Lower leg skin (tissue), 3 donors: ENCODE results near the gene RTN4IP1.

Source experiments
- POLR2A ChIP-seq, 2 donors: fragments of 450-650 bp; IDR thresholded peaks; one replicate each; pipeline ENCODE4 v1.6.1; 2016 to 2017; ENCODE audit warnings: antibody characterized with exemption in 2 of 2, mild to moderate bottlenecking in 1 of 2, moderate library complexity in 1 of 2
- TF ChIP-seq, protein P1 (sequence below), 3 donors: fragments of 450-650 bp; IDR thresholded peaks; one replicate each; pipeline ENCODE4 v1.5.1; 2016; ENCODE audit warnings: antibody characterized with exemption in 3 of 3, mild to moderate bottlenecking in 3 of 3, moderate library complexity in 2 of 3

DNA sequence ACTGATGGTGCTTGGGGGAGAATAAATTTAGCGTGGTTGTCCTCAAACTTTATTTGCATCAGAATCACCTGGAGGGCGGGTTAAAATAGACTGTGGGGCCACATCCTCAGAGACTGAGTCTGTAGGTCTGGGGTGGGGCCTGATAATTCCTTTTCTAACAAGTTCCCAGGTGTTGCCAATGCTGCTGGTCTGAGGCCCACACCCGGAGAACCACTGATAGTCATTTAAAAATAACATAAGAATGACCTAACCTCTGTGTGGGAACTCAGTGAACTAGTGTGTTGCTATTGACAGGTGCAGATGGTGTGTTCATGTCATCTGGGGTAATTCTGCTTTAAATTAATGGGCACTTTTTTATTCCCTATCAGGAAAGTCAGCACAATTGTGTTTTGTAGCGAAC lies 64.8 kb downstream of the RTN4IP1 start:
- TF ChIP-seq, protein P1, sequence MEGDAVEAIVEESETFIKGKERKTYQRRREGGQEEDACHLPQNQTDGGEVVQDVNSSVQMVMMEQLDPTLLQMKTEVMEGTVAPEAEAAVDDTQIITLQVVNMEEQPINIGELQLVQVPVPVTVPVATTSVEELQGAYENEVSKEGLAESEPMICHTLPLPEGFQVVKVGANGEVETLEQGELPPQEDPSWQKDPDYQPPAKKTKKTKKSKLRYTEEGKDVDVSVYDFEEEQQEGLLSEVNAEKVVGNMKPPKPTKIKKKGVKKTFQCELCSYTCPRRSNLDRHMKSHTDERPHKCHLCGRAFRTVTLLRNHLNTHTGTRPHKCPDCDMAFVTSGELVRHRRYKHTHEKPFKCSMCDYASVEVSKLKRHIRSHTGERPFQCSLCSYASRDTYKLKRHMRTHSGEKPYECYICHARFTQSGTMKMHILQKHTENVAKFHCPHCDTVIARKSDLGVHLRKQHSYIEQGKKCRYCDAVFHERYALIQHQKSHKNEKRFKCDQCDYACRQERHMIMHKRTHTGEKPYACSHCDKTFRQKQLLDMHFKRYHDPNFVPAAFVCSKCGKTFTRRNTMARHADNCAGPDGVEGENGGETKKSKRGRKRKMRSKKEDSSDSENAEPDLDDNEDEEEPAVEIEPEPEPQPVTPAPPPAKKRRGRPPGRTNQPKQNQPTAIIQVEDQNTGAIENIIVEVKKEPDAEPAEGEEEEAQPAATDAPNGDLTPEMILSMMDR (IDR thresholded peaks at IDR 0.05): no peak
- no peak for TF ChIP-seq POLR2A (IDR thresholded peaks at IDR 0.05)
